ENCODE results near the gene DPYD.

- no peak for TF ChIP-seq CTCF (IDR thresholded peaks at IDR 0.05)
- no peak for TF ChIP-seq POLR2A (IDR thresholded peaks at IDR 0.05)
These were observed 621.9 kb downstream of the DPYD start for GRCh38 chr1:97298966-97299365.
